Measurements from ENCODE around the gene DNAJC5. TPM values are rescaled to one million over a fixed set of nuclear protein-coding genes. Genes with fewer than 3 reads are reported as not detected.

DNAJC5 gene
- total and polyA plus RNA-seq, 2 experiments from 2014 or later = 22.4 to 68.0 TPM

- in situ Hi-C loops (cut with MboI) = no loop called here
- H3K79me2 ChIP-seq (ENCODE audit: insufficient read depth) = peaks cover 81% of the 10 kb centered on the region
- H3K36me3 ChIP-seq (ENCODE audit: low read depth) = peaks cover 19% of the 10 kb centered on the region
These were observed 36.1 kb downstream of the DNAJC5 start for GRCh38 chr20:63930971-63931553.

GRCh38 chr20:63931735-63932134, 36.8 kb downstream of the DNAJC5 start:
- Histone ChIP-seq H3K4me3 (no peak overlapping the region), H3F3A (ENCODE audit: insufficient read depth) (peaks cover 15% of the 10 kb centered on the region; the same call in 1 of the 2 replicates), H3K4me2 (ENCODE audit: unreplicated experiment) (no peak overlapping the region), H3K9ac (no peak overlapping the region), H3K36me3 (ENCODE audit: low read depth) (peaks cover 16% of the 10 kb centered on the region), H4K20me1 (ENCODE audit: insufficient read depth) (no peaks in the 10 kb centered on the region), H3K9me2 (ENCODE audit: insufficient read depth) (no peaks in the 10 kb centered on the region), H2AFZ (no peak overlapping the region), H3K27ac (no peak overlapping the region), H3K27me3 (replicated peaks; ENCODE audit: insufficient read depth) (no peaks in the 10 kb centered on the region), H3K9me3 (ENCODE audit: low read depth) (no peaks in the 10 kb centered on the region), H3K79me2 (ENCODE audit: insufficient read depth) (peaks cover 81% of the 10 kb centered on the region), H3K4me1 (ENCODE audit: insufficient read depth) (no peaks in the 10 kb centered on the region)
- DNase-seq = no peak
- in situ Hi-C loops (cut with MboI) = no loop called here
- no peak for TF ChIP-seq EZH2 (IDR thresholded peaks at IDR 0.05; ENCODE audit: insufficient read depth, poor library complexity, severe bottlenecking)
- TF ChIP-seq EZH2phosphoT487 (IDR thresholded peaks at IDR 0.05; ENCODE audit: insufficient read depth, low read depth) = no peak
- 94 to 95% methylated on average over 19 of the region's 19 CpGs for WGBS, 2 experiments (ENCODE audit: low coverage in 1 of 2, low lambda C conversion rate in 2 of 2, missing lambda C conversion rate in 2 of 2)

More at GRCh38 chr20:63930971-63931553, 36.1 kb downstream of the DNAJC5 start:
- Histone ChIP-seq H3K9me3 (ENCODE audit: low read depth) (no peaks in the 10 kb centered on the region), H3K9ac (no peak overlapping the region), H3K9me2 (ENCODE audit: insufficient read depth) (no peaks in the 10 kb centered on the region), H3K27me3 (replicated peaks; ENCODE audit: insufficient read depth) (no peaks in the 10 kb centered on the region), H3K4me3 (no peak overlapping the region), H4K20me1 (ENCODE audit: insufficient read depth) (no peaks in the 10 kb centered on the region; the same call in 1 of the 2 replicates), H3K27ac (no peak overlapping the region), H3K4me2 (ENCODE audit: unreplicated experiment) (no peak overlapping the region), H3F3A (ENCODE audit: insufficient read depth) (peaks cover 13% of the 10 kb centered on the region; the same call in 1 of the 2 replicates), H3K4me1 (ENCODE audit: insufficient read depth) (no peaks in the 10 kb centered on the region), H2AFZ (no peak overlapping the region)
- TF ChIP-seq EZH2phosphoT487 (IDR thresholded peaks at IDR 0.05; ENCODE audit: insufficient read depth, low read depth) = no peak
- TF ChIP-seq EZH2 (IDR thresholded peaks at IDR 0.05; ENCODE audit: insufficient read depth, poor library complexity, severe bottlenecking) = no peak
- WGBS, 2 experiments (ENCODE audit: low coverage in 1 of 2, low lambda C conversion rate in 2 of 2, missing lambda C conversion rate in 2 of 2) = 90 to 92% methylated on average over 28 to 37 of the region's 37 CpGs
- no peak for DNase-seq

- no peaks in the 10 kb centered on the region for H3K9me3 ChIP-seq (ENCODE audit: low read depth)
- no peak overlapping the region for H3K4me2 ChIP-seq (ENCODE audit: unreplicated experiment)
- H3K4me1 ChIP-seq (ENCODE audit: insufficient read depth) = no peaks in the 10 kb centered on the region
- H3K27ac ChIP-seq = no peak overlapping the region
- in situ Hi-C loops (cut with MboI) = no loop called here
- peaks cover 79% of the 10 kb centered on the region for H3K79me2 ChIP-seq (ENCODE audit: insufficient read depth)
- DNase-seq = no peak
- H3F3A ChIP-seq (ENCODE audit: insufficient read depth) = peaks cover 11% of the 10 kb centered on the region; the same call in 1 of the 2 replicates
- H3K9ac ChIP-seq = no peak overlapping the region
- H2AFZ ChIP-seq = no peak overlapping the region
- TF ChIP-seq EZH2 (IDR thresholded peaks at IDR 0.05; ENCODE audit: insufficient read depth, poor library complexity, severe bottlenecking) (no peak), EZH2phosphoT487 (IDR thresholded peaks at IDR 0.05; ENCODE audit: insufficient read depth, low read depth) (no peak)
- no peak overlapping the region for H3K4me3 ChIP-seq
- peaks cover 16% of the 10 kb centered on the region for H3K36me3 ChIP-seq (ENCODE audit: low read depth)
- H3K27me3 ChIP-seq (replicated peaks; ENCODE audit: insufficient read depth) = no peaks in the 10 kb centered on the region
- 89 to 93% methylated on average over 17 of the region's 17 CpGs for WGBS, 2 experiments (ENCODE audit: low coverage in 1 of 2, low lambda C conversion rate in 2 of 2, missing lambda C conversion rate in 2 of 2)
- no peaks in the 10 kb centered on the region for H4K20me1 ChIP-seq (ENCODE audit: insufficient read depth)
- no peaks in the 10 kb centered on the region for H3K9me2 ChIP-seq (ENCODE audit: insufficient read depth)
These were observed 37.8 kb downstream of the DNAJC5 start for GRCh38 chr20:63932606-63933160.

- Histone ChIP-seq H3K4me2 (ENCODE audit: unreplicated experiment) (no peak overlapping the region), H3K9me2 (ENCODE audit: insufficient read depth) (no peaks in the 10 kb centered on the region), H3K4me1 (ENCODE audit: insufficient read depth) (no peaks in the 10 kb centered on the region), H2AFZ (no peak overlapping the region), H3F3A (ENCODE audit: insufficient read depth) (peaks cover 17% of the 10 kb centered on the region; the same call in 1 of the 2 replicates), H3K79me2 (ENCODE audit: insufficient read depth) (peaks cover 77% of the 10 kb centered on the region), H4K20me1 (ENCODE audit: insufficient read depth) (no peaks in the 10 kb centered on the region), H3K36me3 (ENCODE audit: low read depth) (peaks cover 8% of the 10 kb centered on the region), H3K4me3 (no peak overlapping the region), H3K9me3 (ENCODE audit: low read depth) (no peaks in the 10 kb centered on the region), H3K27ac (no peak overlapping the region), H3K9ac (no peak overlapping the region), H3K27me3 (replicated peaks; ENCODE audit: insufficient read depth) (no peaks in the 10 kb centered on the region)
- WGBS, 2 experiments (ENCODE audit: low coverage in 1 of 2, low lambda C conversion rate in 2 of 2, missing lambda C conversion rate in 2 of 2) = 78 to 83% methylated on average over 5 of the region's 5 CpGs
- TF ChIP-seq EZH2phosphoT487 (IDR thresholded peaks at IDR 0.05; ENCODE audit: insufficient read depth, low read depth) (no peak), EZH2 (IDR thresholded peaks at IDR 0.05; ENCODE audit: insufficient read depth, poor library complexity, severe bottlenecking) (no peak)
- in situ Hi-C loops (cut with MboI) = no loop called here
- DNase-seq = no peak
These were observed 38.7 kb downstream of the DNAJC5 start for GRCh38 chr20:63933646-63934045.

Measured in GM23248 (cell line).